GM21515 (cell line): ENCODE data around the gene MYBPH.

Source experiments
- ATAC-seq: cut with Tn5 transposase; IDR thresholded peaks from one replicate; pipeline ENCODE4 v1.9.1; 2021; ENCODE audit not compliant: unreplicated experiment

Gene MYBPH, protein sequence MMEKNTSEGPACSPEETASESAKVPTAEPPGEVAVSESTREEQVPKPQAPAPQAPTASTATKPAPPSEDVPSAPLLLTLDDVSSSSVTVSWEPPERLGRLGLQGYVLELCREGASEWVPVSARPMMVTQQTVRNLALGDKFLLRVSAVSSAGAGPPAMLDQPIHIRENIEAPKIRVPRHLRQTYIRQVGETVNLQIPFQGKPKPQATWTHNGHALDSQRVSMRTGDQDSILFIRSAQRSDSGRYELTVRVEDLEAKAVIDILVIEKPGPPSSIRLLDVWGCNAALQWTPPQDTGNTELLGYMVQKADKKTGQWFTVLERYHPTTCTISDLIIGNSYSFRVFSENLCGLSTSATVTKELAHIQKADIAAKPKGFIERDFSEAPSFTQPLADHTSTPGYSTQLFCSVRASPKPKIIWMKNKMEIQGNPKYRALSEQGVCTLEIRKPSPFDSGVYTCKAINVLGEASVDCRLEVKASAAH

DNA sequence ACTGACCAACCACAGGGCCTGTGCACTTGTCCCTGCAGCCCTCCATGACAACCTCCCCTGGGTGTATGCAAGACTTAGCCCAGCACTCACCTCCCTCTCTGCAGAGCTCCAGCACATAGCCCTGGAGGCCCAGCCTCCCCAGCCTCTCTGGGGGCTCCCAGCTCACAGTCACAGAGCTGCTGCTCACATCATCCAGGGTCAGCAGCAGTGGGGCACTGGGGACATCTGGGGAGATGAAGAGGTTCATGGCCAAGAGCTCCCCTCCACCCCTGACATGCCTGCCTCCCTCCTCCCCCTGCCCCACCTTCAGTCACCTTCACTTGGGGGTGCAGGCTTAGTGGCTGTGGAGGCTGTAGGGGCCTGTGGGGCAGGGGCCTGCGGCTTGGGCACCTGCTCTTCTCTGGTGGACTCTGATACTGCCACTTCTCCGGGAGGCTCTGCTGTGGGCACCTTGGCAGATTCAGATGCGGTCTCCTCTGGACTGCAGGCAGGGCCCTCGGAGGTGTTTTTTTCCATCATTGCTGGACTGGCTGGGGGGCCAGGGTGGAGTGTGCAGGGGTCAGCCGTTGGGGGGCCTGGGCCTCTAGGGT, at the start of gene MYBPH:
TSS of gene MYBPH (minus strand) at position 590 of the 590 bp plus-strand sequence. CDS start at position 519, 71 bp downstream.
- ATAC-seq = no peak

DNA sequence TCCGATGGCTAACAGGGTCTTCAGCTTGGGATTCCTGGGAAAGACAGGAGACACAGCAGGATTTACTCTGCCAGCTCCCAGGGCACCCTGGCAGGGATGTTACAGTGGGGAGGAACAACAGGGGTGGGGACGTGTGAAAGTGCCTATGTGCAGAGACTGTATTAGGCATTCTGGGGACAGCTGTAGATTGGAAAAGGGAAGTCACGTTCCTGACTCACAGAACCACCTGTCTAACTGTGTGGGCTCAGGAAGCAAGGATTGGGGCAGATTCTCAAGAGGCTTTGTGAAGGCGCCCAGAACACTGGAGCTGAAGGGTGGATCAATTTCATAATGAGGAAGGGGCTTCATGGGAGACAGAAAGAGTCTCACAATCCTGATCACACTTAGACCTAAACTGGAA, 49.4 kb upstream of the MYBPH start:
- ATAC-seq = no peak

DNA sequence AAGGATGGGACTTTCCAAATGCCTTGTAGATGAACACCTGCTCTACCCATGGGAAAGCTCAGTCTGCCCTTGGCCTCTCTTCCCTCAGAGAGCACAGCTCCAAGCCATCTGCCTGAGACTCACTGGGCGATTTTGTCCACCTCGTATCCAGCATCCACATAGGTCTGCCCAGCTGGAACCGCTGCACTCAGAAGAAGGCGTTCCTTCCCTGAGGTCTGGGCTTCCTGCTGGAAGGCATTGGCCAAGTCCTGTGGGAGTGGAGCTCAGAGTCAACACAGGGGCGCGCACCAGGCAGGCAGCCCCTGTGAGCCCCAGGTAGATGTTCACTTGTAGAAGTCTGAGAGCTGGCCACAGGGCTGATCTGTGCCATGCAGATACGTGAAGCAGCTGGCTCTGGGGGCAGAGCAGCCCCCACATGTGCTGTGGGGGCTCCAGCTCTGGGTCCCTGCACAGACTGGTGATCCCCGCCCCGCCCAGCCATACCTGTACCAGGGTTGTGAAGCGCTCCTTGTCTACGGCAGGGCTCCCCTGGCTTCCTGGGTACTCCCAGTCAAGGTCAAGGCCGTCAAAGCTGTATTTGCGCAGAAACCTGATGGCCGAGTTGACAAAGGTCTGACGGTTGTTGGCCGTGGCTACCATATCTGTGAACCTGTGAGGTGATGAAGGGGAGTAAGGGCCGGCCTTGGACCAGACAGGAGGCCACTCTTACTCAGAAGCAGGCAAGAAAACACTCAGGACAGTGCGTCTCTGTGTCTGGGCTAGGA, 47.6 kb upstream of the MYBPH start:
- ATAC-seq = no peak

DNA sequence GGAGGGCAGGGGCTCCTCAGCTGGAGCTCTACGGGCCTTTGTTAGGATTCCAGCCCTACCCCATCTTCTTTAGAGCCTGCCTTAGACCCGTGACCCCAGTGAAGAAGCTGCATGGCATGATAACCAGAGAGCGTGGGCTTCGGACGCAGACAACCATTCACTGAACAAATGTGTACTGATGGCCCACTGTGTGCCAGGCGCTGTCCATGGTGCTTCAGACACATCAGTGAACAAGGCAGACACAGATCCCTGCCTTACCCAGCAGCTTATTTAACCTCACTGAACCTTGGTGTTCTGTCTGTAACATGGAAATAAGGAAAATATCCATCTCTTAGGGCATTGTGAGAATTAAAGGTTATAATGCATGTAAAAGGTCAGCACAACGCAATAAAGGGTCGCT, 44.3 kb upstream of the MYBPH start:
- ATAC-seq = no peak

DNA sequence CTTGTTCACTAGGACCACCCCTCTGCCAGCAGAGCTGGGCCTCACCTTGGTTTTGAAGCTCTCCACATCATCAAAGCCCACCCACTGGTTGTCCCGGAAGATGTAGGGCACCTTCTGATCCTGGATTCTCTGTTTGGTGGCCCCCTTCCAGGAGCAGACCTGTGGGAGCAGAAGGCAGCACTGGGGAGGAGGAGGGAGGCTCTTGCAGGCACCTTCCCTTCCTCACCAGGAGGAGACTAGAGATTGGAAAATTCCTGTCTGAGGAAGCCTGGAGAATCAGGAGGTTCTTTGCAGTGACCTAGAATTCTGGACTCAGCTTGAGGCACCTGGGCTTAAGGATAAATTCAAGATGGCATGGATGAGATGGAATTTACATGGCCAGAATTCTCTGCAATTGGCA, 43.5 kb upstream of the MYBPH start:
- no peak for ATAC-seq

DNA sequence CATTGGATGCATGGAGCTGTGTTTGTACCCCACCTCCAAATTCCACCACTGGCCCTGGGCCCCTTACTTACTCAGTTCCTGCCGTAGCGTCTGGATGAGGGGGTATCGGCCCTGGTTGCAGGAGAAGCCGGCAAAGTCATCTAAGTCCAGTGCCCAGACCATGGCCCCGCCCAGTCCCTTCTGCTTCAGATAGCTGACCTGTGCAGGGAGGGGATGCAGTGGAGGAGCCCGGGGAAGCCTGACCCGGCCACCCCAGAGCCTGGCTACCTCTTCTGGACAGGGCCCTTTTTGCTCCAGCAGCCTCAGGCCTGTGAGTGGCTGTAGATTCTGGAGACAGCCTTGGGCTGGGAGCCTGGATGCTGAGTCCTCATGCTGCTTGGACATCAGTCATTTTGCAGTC, 42.0 kb upstream of the MYBPH start:
- ATAC-seq = no peak

DNA sequence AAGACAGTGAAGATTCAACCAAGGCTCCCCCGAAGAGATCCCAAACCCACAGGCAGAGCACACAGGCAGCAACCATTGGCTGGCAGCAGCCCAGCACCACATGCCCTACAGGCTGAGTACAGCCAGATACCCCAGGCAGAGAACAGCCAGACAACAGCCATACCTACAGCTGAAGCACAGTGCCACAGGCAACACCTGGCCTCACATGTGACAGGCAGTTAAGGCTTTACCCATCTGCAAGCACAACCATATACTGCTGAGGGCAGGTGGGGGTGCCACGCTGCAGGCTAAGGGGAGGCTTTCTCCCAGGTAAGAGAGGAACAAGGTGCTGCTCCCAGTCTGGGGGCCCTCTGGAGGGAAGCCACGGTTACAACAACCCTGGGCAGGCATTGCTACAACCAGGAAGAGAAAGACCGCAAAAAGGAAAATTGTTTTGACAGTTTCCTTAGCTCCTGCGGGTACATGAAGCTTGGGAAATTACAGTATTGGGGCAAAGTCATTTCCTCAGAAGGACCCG, 41.6 kb upstream of the MYBPH start:
- ATAC-seq = no peak

DNA sequence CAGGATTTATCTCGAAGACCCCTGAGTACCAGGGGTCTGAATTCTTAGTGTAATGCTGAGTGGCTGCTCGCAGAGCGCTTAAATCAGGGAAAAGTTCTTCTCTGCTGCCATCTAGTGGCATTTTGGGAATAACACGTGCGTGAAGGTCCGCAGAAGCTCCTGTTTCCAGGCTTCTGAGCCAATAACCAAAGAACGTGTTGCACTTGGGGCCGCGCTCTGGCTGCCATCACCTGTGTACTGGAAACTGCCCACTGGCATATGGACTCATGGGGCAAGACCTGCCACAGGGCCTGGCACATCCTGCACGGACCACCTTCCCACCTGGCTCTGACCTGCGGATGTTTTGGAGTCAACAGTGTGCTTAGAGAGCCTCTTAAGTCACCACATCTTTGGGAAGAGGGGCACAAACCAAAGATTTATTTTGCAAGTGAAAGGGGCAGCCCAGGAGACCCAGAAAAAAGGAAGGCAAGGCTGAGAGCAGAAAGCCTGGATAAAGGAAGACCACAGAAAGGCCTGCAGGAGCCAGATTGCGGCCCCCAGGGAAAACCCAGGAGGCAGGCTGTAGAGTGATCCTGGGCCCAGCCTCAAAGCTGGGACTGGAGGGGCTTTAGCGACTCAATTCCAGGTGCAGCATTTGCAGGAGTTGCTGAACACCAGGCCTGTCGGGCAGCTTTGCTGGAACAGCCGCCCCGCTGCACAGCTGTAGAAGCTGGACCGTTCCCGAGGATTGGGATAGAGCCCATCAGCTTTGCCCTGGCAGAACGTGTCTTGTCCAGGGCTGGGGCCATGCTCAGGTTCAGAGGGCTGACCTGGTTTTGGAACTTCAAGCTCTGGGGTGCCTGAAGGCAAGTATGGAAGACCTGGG, 40.9 kb upstream of the MYBPH start:
- no peak for ATAC-seq

DNA sequence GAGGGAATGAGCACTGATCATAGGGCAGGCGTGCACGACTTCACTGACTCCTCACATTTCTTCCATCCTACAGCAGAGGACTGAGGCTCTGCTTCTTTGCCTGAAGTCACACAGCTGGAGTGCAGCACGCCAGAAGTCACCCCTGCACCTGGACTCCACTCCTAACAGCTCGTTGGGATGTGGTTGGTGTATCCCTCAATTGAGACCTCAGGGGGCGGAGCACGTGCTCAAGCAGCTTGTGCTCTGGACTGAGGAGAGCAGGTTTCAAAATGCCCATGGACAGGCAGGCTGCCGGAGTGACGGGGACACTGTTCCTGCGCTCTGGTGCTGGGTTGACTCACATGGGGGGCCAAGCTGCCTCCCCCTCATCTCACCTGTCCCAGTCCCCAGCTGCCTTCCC, 39.9 kb upstream of the MYBPH start:
- ATAC-seq = no peak

DNA sequence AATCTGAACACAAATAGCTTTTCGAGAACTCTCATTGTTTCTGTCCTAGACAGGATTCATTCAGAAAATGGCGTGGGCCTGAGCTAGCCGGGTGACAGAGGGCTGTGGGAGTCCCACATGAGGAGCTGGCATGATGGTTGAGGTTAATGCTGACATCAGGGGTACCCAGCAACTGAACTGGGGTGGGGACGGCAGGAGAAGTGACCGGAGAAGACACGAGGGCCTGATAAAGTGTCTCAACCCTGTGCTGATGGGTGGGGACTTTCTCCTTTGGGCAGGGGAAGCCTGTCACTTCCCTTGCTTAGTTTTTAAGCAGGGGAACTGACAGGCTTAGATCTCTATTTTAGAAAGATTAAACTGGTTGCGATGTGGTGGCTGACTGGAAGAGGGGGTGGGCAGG, 39.2 kb upstream of the MYBPH start:
- no peak for ATAC-seq

DNA sequence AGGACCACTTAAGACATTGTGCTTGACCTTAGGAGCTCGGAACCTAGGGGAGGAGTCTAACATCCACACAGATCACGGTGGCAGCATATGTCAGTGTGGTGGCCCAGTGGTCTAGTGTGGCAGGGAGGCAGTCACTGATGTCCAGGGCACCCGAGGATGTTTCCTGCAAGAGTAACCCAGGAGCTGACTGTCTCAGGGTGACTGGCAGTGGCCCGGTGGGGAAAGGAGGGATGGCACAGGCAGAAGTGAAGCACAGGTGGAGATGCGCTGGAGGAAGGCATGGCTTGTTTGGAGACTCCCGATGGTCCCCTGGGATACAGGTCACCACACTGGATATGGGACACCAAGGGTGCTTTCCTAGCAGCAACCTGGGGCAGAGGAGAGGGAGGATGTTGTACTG, 37.5 kb upstream of the MYBPH start:
- no peak for ATAC-seq

DNA sequence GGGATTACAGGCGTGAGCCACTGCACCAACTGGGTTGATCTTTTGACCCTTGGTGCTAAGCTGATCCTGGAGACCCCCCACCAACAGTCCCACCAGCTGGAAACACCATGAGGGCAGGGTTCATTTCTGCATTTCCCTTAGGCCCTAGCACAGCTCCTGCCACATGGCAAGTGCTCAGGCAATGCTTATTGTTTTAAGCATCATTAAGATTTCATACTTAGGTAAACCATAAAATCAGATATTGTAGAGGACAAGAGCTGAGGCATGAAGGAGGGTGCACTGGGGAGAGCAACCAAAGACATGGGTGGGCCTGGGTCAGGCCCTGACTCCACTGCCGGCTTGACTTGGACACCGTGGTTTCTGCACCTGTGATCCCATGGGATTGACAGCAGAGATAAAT, 36.2 kb upstream of the MYBPH start:
- ATAC-seq = no peak

DNA sequence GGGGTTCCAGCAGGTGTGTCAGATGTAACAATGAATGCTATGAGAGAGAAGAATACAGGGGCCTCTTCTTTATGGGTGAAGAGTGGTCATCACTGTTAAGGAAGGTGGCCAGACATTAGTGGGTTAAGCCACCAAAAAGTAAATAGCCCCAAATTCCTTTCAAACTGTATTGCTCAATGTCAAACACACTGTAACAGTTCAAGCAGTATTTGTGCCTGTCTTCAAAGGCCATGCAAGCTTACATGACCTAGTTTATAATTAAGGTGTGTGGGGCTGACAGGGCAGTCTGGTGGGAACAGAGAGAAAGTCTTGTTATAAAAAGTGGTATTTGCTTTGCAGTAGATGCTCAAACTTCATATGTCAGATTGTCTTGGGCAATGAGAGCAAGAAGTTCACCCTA, 35.4 kb upstream of the MYBPH start:
- ATAC-seq = no peak

DNA sequence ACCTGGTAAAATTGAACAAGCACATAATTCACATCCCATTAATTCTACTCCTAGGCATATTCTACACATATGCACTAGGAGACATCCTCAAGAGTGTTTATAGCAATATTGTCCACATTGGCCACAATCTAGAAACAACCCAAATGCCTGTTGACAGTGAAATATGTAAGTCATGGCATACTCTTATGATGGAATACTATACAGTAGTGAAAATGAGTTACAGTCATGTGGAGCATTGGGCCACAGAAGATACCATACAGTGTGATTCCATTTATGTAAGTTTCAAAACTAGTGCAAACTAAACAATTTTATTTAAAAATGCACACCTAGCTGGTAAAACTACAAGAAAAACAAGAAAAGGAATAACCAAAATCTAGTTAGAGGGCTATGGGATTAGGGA, 34.7 kb upstream of the MYBPH start:
- ATAC-seq = no peak

DNA sequence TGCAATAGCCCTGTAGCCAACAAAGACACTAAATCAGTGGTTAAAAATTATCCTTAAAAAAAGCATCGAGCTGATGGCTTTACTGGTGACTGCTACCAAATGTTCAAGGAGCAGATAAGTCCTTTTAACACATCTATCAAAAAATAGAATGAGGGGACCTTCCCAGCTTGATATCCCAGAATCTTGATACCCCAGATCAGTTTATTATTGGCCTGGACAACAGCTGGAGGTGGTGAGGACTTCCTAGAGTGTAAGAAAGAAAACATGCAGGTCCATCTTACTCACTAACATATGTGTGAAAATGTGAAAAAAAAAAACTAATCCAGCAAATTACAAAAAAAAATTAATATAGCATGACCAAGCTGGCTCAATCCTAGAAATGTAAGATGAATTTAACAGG, 32.6 kb upstream of the MYBPH start:
- ATAC-seq = no peak

DNA sequence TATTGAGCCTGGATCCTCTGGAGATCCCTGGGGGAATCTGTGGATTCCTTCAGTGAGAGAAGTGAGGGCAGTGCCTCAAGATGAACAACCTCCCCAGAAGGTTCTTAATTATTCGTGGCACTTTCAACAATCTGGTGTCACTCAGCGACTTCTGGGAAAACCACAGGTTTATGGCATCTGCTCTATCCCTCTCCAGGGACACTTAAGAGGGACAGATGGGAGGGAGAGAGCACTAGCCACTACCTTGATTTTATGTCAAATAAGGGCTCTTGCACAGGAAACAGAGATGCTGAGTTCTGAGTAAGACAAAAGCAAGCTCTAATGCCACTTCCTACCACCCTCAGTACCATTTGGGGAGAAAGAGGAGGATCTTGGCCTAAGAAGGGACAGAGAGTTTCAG, 32.1 kb upstream of the MYBPH start:
- no peak for ATAC-seq

DNA sequence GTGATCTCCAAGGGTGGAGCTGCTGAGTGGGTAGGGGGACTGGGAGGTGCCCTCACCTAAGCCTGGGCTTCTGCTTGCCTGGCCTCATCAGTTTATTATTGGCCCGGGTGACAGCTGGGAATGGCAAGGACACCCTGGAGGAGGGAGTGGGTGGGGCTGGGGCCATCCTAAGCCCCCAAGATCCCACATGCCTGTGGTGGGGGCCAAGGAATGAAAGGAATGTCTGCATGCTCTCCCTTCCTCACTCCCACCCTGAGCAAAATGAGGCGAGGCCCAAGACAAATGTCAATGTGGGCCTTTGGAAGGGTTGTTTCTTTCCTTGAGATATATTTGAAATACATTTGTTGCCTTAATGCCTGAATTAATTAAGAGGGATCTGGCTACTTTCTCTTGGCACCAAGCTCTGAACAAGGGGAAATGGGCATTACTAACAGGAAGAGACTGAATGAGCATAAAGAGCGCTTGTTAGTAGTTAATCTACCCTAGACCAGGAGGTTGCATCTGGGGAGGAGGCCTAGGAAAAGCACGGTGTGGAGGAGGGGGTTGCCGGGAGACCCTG, 30.6 kb upstream of the MYBPH start:
- ATAC-seq = no peak

DNA sequence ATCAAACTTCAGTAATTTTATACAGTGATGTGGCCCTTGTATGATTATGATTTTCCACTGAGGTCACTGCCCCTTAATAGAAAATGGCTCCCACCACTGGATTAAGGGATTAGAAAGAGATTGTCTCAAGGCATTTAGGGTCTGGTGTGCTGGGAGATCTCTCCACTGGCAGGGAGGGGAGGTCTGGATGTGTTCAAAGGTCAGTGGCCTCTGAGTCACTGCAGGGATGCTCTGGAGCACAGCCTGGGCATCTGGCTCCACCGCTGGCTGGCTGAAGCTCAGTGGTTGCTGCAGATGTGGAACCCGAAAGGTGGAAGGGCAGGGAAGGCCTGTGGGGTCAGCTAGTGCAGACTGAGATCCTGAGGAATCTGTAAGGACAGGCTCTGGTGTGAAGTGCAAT, 29.1 kb upstream of the MYBPH start:
- no peak for ATAC-seq

DNA sequence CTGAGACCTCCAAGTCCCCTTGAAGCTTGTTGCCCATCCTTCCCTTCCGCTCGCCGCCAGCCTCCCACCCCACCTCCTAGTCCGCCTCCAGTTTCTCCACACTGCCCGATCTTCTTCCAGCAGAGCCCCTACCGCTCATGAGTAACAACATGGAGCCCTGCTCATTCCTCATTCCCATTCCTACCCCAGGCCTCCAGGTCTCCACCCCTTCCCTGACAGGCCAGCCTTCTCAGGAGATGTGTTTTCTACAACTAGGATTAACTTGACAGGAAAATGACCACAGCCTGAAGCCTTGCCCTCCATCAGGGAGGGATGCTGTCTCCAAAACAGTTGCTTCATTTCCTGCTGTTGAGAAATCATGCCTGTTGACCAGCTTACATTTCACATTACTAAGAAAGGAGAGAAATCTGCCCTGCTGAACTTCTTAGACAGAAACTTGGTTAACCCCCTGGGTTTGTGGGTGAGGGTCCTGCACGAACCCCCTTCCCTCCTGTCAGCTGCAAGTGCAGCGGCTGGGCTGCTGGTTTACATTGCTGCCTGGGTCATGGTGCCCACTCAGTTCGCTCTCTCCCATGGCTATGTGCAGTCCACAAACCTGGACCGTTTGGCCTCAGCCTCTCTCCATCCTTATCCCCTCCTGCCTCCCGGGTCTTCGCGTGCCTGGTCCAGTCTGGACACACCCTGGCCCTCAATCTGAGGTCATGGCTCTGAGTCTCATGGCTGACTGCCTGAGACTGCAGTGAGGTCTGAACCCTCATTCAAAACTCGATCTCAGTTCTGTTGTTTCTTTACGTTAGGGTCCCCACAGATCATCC, 27.0 kb upstream of the MYBPH start:
- no peak for ATAC-seq
